Activated T-cell treated with anti-CD3 and anti-CD28 coated beads, Interleukin-2, amount 50 U/mL, for 4 hours (primary cell): ENCODE results near the gene CTNND2. TPM values are rescaled to one million over a fixed set of nuclear protein-coding genes. Genes with fewer than 3 reads are reported as not detected.

Source experiments
- ATAC-seq, 2 donors: fragments of 200-7000 bp; cut with Tn5 transposase; one replicate each; pipeline ENCODE4 v1.10.0; 2021
- DNase-seq: peaks from one replicate; pipeline ENCODE4 v3.0.0-alpha.2; 2020
- H3K27me3 Mint-ChIP-seq: one replicate; pipeline ENCODE4 v1.8.0; 2021; ENCODE audit warnings: low read depth, mixed read lengths
- H3K36me3 Mint-ChIP-seq: one replicate; pipeline ENCODE4 v1.8.0; 2022; ENCODE audit warnings: mixed read lengths; ENCODE audit not compliant: insufficient read depth
- H3K4me1 Mint-ChIP-seq: one replicate; pipeline ENCODE4 v1.8.0; 2021; ENCODE audit warnings: low read depth, mixed read lengths
- H3K4me3 Mint-ChIP-seq: one replicate; pipeline ENCODE4 v1.8.0; 2021; ENCODE audit warnings: mild to moderate bottlenecking, moderate library complexity, mixed read lengths
- H3K9me3 Mint-ChIP-seq: one replicate; pipeline ENCODE4 v1.8.0; 2021; ENCODE audit warnings: mixed read lengths
- total RNA-seq, 3 donors: library from RNA; stranded (reverse); gene quantifications; one replicate each; pipeline ENCODE4 v1.2.1, GENCODE V29; 2021

CTNND2 gene
- total RNA-seq, 3 donors from 2014 or later: not detected

DNA sequence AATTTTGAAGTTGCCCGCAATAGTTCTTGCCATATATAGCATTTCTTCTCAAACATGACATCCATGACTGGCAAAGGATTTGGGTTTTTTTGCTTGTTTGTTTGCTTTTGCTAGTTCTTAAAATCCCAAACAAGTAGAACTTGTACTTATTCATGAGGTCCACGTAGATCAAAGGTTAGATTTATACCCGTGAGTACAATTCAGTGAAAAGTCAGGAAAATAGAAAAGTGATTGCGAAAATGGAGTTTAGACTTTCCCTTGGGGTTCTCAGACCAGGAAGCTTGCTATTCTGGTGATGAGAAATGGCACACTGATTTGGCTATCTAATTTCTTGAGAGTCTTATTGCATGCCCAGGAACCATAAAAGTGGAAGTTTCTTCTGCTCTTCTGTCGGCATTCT, 304.7 kb downstream of the CTNND2 start:
- H3K4me3 Mint-ChIP-seq: no peak overlapping the region
- no peaks in the 10 kb centered on the region for H3K4me1 Mint-ChIP-seq
- DNase-seq (no peak), ATAC-seq (no peak)
- no peaks in the 10 kb centered on the region for H3K36me3 Mint-ChIP-seq
- no peaks in the 10 kb centered on the region for H3K27me3 Mint-ChIP-seq
- H3K9me3 Mint-ChIP-seq: peaks cover 3% of the 10 kb centered on the region

DNA sequence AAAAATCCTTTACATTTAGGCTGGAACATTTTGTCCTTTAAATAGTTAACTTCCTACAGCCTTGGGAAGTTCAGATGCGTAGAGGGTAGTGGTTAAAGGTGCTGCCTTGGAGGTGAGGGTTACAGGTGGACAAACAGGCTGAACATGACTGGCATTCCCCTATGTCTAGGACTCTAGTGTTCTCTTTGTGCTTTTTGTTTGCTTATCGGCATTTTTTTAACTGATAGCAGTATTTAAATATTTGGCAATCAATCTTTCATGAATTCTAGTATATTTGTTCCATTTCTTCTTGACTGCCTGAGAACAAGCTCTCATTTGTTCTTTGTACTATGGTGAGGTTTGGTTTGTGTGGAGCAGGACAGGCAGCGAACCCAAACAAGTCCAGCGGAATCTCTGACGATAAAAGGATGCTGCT, 307.6 kb downstream of the CTNND2 start:
- peaks cover 2% of the 10 kb centered on the region for H3K27me3 Mint-ChIP-seq
- H3K36me3 Mint-ChIP-seq: no peaks in the 10 kb centered on the region
- no peaks in the 10 kb centered on the region for H3K4me1 Mint-ChIP-seq
- DNase-seq (no peak), ATAC-seq (no peak)
- H3K9me3 Mint-ChIP-seq: peaks cover 7% of the 10 kb centered on the region
- H3K4me3 Mint-ChIP-seq: no peak overlapping the region

DNA sequence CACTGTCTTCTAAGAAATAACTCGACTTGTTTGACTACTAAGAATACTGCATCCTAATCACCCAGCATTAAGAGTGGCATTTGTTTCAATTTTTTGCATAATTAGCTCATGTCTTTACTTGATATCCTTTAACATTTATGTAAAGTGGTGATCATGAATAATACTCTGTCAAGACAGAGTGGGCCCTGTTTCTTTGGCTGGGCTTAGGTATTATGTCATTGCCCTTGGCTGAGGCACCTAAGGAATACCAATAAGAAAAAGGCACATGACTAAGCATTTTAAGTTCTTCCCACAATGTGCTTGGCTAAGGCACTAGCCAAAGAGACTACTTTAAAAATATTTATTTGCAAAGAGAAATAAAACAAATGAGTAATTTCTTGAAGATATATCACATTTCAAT, 308.1 kb downstream of the CTNND2 start:
- no peak for ATAC-seq
- no peak for DNase-seq
- peaks cover 2% of the 10 kb centered on the region for H3K27me3 Mint-ChIP-seq
- H3K4me3 Mint-ChIP-seq: no peak overlapping the region
- peaks cover 12% of the 10 kb centered on the region for H3K9me3 Mint-ChIP-seq
- H3K36me3 Mint-ChIP-seq: no peaks in the 10 kb centered on the region
- H3K4me1 Mint-ChIP-seq: no peaks in the 10 kb centered on the region

DNA sequence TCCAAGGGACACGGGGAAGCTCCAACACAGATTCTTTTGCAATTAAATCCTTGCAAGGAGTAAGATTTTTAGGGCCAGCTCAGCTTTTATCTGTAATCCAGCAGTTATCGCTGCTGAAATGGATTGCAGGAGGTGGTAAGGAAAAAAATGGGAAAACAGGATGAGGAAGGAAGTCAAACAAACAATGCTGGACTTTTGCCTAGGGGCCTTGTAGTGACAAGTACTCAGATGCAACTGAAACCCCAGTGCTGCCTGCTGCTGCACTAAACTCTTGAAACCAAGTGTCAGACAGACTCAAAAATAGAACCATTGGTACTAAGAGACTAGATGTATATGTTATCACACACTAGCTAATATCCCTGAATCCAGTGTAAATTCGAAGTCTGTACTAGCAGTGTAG, 309.2 kb downstream of the CTNND2 start:
- ATAC-seq: no peak
- peaks cover 17% of the 10 kb centered on the region for H3K9me3 Mint-ChIP-seq
- H3K27me3 Mint-ChIP-seq: peaks cover 2% of the 10 kb centered on the region
- DNase-seq: no peak
- H3K4me1 Mint-ChIP-seq: no peaks in the 10 kb centered on the region
- H3K36me3 Mint-ChIP-seq: no peaks in the 10 kb centered on the region
- H3K4me3 Mint-ChIP-seq: no peak overlapping the region

DNA sequence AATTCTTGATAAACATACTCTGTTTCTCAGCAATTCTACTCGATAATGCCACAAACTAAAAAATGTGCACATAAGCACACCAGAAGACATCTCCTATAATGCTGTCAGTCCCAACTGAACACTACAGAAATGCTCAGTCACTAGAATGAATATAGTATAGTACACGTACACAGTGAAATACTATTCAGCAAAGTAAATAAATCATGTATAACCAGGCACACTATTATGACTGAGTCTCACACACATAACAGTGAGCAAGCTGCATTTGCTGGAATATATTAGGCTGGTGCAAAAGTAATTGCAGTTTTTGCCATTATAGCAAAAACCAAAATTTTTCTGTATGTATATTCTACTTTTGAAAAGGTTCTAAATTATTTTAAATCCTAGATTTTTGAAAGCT, 310.2 kb downstream of the CTNND2 start:
- ATAC-seq (no peak), DNase-seq (no peak)
- H3K9me3 Mint-ChIP-seq: peaks cover 14% of the 10 kb centered on the region
- H3K4me1 Mint-ChIP-seq: no peaks in the 10 kb centered on the region
- no peak overlapping the region for H3K4me3 Mint-ChIP-seq
- H3K27me3 Mint-ChIP-seq: peaks cover 2% of the 10 kb centered on the region
- H3K36me3 Mint-ChIP-seq: no peaks in the 10 kb centered on the region

DNA sequence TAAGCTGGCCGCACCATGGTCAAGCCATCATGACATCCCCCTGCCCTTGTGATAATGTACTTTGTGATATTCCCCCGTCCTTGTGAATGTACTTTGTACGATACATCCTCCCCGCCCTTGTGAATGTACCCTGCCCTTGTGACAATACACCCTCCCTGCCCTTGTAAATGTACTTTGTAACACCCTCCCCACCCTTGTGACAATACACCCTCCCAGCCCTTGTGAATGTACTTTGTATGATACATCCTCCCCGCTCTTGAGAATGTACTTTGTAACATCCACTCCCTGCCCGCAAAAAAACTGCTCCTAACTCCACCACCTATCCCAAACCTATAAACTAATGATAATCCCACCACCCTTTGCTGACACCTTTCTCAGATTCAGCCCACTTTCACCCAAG, 313.8 kb downstream of the CTNND2 start:
- Mint-ChIP-seq H3K36me3 (no peaks in the 10 kb centered on the region), H3K27me3 (peaks cover 4% of the 10 kb centered on the region), H3K4me3 (no peak overlapping the region), H3K4me1 (no peaks in the 10 kb centered on the region), H3K9me3 (peaks cover 16% of the 10 kb centered on the region)
- DNase-seq (no peak), ATAC-seq (no peak)

DNA sequence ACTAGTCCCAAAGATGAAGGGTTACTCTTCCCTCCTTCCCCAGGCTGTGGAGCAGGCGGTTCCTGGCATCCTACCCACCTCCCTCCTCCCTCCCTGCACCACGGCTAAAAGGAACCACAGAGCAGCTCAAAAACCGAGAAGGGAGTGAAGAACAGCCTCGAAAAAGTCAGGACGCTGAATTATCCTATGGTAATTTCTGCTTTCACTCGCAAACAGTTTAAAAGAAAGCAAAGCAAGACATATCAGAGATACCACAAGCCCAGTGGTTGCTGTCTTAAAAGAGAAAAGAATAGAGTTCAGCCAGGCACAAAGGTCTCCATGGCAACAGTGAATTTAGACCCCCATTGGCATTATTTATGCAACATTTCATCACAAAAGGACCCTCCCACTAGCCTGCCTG, 315.4 kb downstream of the CTNND2 start:
- ATAC-seq (no peak), DNase-seq (no peak)
- peaks cover 17% of the 10 kb centered on the region for H3K9me3 Mint-ChIP-seq
- peaks cover 5% of the 10 kb centered on the region for H3K27me3 Mint-ChIP-seq
- no peaks in the 10 kb centered on the region for H3K36me3 Mint-ChIP-seq
- no peaks in the 10 kb centered on the region for H3K4me1 Mint-ChIP-seq
- H3K4me3 Mint-ChIP-seq: no peak overlapping the region

DNA sequence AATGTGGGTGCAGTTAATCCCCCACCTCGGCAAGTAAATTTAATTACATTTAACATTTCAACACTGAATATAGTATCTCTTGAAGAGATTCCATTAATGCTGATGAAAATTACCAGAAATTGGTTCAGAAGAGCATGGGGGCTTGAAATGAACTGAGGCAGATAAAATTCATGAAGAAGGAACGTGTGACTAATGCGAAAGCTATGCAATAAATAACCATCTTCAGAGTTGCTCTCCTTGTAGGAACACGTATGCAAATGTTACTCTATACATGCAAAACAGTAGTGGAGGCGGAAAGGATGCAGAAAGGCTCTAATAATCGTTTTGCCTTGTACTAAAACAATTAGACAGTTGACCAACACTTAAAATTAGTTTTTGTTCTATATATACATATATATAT, 320.2 kb downstream of the CTNND2 start:
- Mint-ChIP-seq H3K9me3 (peaks cover 4% of the 10 kb centered on the region), H3K4me3 (no peak overlapping the region), H3K4me1 (no peaks in the 10 kb centered on the region), H3K36me3 (no peaks in the 10 kb centered on the region), H3K27me3 (peaks cover 3% of the 10 kb centered on the region)
- DNase-seq (no peak), ATAC-seq (no peak)

DNA sequence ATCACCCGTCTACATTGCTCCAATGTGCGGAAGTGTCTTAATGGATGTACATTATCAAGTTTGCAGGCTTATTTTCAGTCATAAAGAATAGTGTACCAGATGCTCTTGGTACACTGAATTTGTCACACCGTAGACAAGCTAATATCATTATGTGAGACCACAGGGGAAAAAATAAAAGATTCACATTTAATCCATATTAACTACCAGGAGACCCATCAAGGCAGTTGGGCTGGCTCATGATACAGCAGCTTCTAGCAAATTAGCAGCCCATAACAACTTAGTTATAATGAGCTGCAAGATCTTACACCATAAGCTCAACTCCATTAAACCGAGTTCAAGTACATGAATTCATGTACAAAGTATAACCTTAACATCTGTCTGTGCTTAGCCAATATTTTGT, 324.9 kb downstream of the CTNND2 start:
- Mint-ChIP-seq H3K4me1 (no peaks in the 10 kb centered on the region), H3K9me3 (no peaks in the 10 kb centered on the region), H3K36me3 (no peaks in the 10 kb centered on the region), H3K4me3 (no peak overlapping the region), H3K27me3 (no peaks in the 10 kb centered on the region)
- DNase-seq (no peak), ATAC-seq (no peak)

DNA sequence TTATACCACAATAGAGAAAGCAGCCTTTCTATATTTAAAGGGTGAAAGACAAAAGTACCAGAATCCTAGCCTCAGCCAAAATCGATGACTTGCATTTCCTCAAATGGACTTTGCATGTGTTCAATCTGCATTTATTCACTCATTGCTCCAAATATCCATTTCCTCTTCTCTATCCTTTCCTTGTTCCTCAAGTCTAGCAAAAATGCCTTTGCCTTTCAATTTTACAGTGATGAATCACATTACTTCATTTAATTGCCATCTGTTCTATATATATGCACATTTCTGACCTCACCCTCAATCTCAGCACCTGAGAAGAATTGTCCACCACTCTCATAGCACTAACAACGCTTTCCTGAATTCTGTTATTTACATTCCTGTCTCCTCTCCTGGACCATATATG, 329.5 kb downstream of the CTNND2 start:
- no peak for DNase-seq
- no peaks in the 10 kb centered on the region for H3K27me3 Mint-ChIP-seq
- no peak for ATAC-seq
- no peaks in the 10 kb centered on the region for H3K9me3 Mint-ChIP-seq
- H3K4me3 Mint-ChIP-seq: no peak overlapping the region
- no peaks in the 10 kb centered on the region for H3K4me1 Mint-ChIP-seq
- no peaks in the 10 kb centered on the region for H3K36me3 Mint-ChIP-seq

DNA sequence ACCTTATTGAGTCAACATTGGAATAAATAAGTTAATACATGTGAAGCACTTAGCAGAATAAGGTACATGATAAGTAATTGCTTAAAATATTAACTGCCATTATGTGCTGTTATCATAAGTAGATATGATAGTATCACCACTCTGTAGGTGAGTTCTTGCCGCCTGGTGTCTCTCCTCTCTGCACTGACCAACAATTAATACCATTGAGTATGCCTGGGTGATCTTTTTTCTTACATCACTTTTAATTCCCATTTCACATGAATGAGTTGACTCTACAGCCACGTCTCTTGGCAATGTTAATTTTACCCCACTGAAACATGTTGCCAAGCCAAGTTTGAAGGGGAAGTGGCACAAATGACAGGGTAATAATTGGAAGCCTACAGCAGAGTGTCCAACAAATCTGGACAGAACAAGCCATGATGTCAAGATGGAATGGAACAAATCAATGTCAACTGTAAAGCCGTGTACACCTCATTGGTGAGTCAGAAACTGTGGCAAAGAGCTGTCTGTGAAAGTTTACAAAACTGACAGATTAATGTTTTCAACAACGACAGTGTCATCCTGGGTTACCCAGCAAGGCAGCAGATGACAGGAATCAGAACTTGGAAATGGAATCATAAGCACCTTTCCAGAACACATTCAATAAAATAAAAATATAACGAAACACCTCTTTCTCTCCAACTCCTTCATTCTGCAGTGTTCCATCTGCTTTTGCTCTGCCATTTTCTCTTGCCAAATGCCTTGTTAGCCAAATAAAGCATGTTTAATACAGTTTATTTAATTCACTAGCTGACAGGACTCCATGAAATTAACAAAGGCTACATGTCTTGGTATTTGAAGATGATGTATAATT, 330.9 kb downstream of the CTNND2 start:
- no peak overlapping the region for H3K4me3 Mint-ChIP-seq
- no peaks in the 10 kb centered on the region for H3K36me3 Mint-ChIP-seq
- H3K27me3 Mint-ChIP-seq: no peaks in the 10 kb centered on the region
- no peaks in the 10 kb centered on the region for H3K4me1 Mint-ChIP-seq
- no peak for ATAC-seq
- DNase-seq: no peak
- no peaks in the 10 kb centered on the region for H3K9me3 Mint-ChIP-seq

DNA sequence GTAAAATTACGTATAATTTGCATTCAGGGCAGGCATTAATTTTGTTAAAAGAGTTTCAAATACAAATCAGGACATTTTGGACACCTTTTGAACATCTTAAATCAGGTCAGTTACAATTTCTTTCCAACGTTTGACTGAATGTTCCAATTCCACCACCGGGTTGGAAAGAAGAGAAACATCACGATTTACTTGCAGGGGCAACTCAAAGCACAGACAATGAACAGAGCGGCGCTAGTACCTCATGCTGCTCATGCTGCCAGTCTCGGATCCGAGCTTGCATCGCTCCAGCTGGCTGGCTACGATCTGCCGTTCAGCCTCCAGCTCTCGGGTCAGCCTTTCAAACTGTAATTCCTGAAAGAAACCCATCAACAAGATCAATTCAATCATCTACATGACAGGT, 339.5 kb downstream of the CTNND2 start:
- Mint-ChIP-seq H3K27me3 (no peaks in the 10 kb centered on the region), H3K4me3 (no peak overlapping the region), H3K4me1 (no peaks in the 10 kb centered on the region), H3K36me3 (no peaks in the 10 kb centered on the region), H3K9me3 (no peaks in the 10 kb centered on the region)
- ATAC-seq (no peak), DNase-seq (no peak)

DNA sequence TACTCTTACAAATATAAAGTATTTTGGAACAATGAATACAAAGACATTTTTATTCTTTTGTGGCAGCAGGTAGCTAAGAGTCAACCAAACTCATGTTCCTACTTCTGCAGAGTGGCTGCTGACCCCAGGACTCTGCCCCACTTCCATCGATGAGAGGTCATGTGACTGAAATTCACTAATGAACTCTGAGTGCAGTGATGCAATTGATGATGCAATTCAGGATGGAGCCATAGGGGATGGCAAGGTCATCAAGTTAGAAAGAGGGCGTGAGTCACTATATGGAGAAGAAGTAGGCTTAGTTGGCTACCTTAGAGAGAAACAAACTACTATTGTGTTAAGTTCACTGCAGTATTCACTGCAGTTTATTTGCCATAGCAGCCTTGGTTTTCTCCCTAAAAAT, 340.4 kb downstream of the CTNND2 start:
- Mint-ChIP-seq H3K9me3 (no peaks in the 10 kb centered on the region), H3K4me1 (no peaks in the 10 kb centered on the region), H3K36me3 (no peaks in the 10 kb centered on the region), H3K4me3 (no peak overlapping the region), H3K27me3 (no peaks in the 10 kb centered on the region)
- ATAC-seq (no peak), DNase-seq (no peak)

DNA sequence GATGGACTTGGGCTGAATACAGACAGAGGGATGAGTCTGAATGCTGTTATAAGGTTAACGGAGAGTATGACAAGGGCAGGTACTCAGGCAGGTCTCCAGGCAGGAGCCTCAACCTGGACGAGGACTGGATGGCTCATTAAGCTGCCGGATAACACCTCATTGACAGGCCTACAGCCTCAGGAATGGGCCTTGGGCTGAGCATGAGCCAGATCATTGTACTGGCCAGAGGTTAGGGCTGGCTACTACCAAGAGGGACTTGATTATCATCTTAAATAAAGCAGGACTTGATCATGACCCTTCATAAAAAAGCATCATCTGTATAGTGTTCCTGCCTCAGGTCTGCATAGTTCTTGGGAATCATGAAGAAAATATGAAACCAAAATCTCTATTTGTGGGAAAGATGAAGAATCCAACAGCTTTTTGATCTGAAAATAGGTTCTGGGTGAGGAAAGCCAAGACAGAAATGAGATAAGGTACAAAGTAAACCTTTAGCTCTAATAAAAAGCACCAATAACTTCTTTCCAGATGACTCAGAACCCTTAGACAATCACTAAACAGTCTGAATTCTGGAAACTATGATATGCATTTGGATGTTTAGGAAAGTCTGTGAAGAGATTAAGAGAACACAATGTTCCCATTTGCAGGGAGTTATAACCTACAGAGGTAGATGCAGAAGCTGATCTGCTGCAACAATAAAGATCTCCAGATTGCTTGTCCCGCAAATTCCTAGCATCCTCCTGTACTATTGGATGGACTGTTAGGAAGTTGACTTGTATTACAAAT, 343.1 kb downstream of the CTNND2 start:
- ATAC-seq: no peak
- no peaks in the 10 kb centered on the region for H3K36me3 Mint-ChIP-seq
- no peak overlapping the region for H3K4me3 Mint-ChIP-seq
- H3K9me3 Mint-ChIP-seq: no peaks in the 10 kb centered on the region
- H3K4me1 Mint-ChIP-seq: no peaks in the 10 kb centered on the region
- DNase-seq: no peak
- H3K27me3 Mint-ChIP-seq: no peaks in the 10 kb centered on the region

DNA sequence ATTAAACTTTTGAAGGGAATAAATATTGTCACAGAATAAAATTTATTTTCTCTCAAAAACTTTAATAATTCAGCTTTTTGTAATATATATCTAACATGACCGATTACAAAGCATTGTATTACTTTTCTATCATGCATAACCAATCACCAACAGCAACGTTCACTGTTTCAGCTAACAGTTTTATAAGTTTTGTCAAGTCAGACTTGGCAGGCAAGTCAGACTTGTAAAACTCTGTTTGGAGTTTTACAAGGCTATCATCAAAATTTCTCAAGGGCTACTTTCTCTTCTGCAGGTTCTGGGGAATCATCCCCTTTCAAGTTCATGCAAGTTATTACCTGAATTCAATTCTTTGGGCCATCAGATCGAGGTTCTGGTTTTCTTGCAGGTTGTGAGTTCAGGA, 347.2 kb downstream of the CTNND2 start:
- H3K36me3 Mint-ChIP-seq: no peaks in the 10 kb centered on the region

More for the DNA sequence above, 347.2 kb downstream of the CTNND2 start:
- no peaks in the 10 kb centered on the region for H3K27me3 Mint-ChIP-seq
- DNase-seq (no peak), ATAC-seq (no peak)
- H3K9me3 Mint-ChIP-seq: no peaks in the 10 kb centered on the region
- no peaks in the 10 kb centered on the region for H3K4me1 Mint-ChIP-seq
- no peak overlapping the region for H3K4me3 Mint-ChIP-seq
